Endothelial cell of umbilical vein (primary cell): ENCODE measurements around the gene TPP1. TPM values are rescaled to one million over a fixed set of nuclear protein-coding genes. Genes with fewer than 3 reads are reported as not detected.

Experiments
- BruUV-seq: library from RNA; stranded (reverse); fragments of 400-500 nt; replicated peaks from 2 replicates; lab custom pipeline; 2021; lab: Mats Ljungman, UMichigan
- CTCF ChIA-PET: fragments of 300-600, 350-600 bp; sonication (Branson Sonifier 250); formaldehyde crosslinking; loops from one replicate; lab custom pipeline; 2021; ENCODE audit warnings: antibody characterized with exemption, inconsistent platforms; lab: Charles Lee
- POLR2A ChIA-PET: fragments of 300-600, 350-600 bp; sonication (Branson Sonifier 250); formaldehyde crosslinking; loops from one replicate; lab custom pipeline; 2021; ENCODE audit warnings: antibody characterized with exemption, inconsistent platforms; lab: Charles Lee
- DNase-seq: peaks from one replicate; pipeline ENCODE4 v3.0.0-alpha.2; 2011; ENCODE audit warnings: low read depth, low spot score
- FAIRE-seq: peaks from 2 replicates; lab custom pipeline; 2011; peaks lifted over from hg19 to GRCh38; lab: Jason Lieb, UNC
- H2AFZ ChIP-seq: 2 replicates; pipeline ENCODE4 v1.6.0; 2012; ENCODE audit warnings: low read depth, low read length, control low read depth, inconsistent platforms
- H3K27ac ChIP-seq: 2 replicates; pipeline ENCODE4 v1.5.1; 2011; ENCODE audit warnings: low read depth, mild to moderate bottlenecking, control low read depth, low read length, moderate library complexity; ENCODE audit not compliant: insufficient read depth
- H3K27me3 ChIP-seq, 2 experiments: 2 replicates each; pipeline versions ENCODE4 v1.6.0 to v1.6.1; 2011; ENCODE audit warnings: low read length in 2 of 2, mixed read lengths in 1 of 2; ENCODE audit not compliant: control insufficient read depth in 2 of 2, insufficient read depth in 2 of 2
- H3K36me3 ChIP-seq, 2 experiments: 2 replicates in 1 of 2; 3 replicates in 1 of 2; pipeline ENCODE4 v1.5.1; 2011; ENCODE audit warnings: low read length in 2 of 2, mild to moderate bottlenecking in 1 of 2, moderate library complexity in 1 of 2; ENCODE audit not compliant: control insufficient read depth in 2 of 2, insufficient read depth in 2 of 2; ENCODE audit errors: extremely low read depth in 1 of 2
- H3K4me1 ChIP-seq: 3 replicates; pipeline ENCODE4 v1.5.1; 2011; ENCODE audit warnings: mild to moderate bottlenecking, low read length; ENCODE audit not compliant: control insufficient read depth, insufficient read depth; ENCODE audit errors: extremely low read depth
- H3K4me2 ChIP-seq: 2 replicates; pipeline ENCODE4 v1.6.1; 2011; ENCODE audit warnings: low read length, control low read depth, mixed read lengths; ENCODE audit not compliant: insufficient read depth
- H3K4me3 ChIP-seq, 3 experiments: fragments of 200-600 bp in 1 of 3; sonication (generic), shearing (Covaris generic) in 1 of 3; replicated peaks in 1 of 3; 2 replicates each; pipeline ENCODE4 v1.5.1; 2011 to 2016; ENCODE audit warnings: control low read depth in 3 of 3, low read length in 3 of 3, mild to moderate bottlenecking in 2 of 3, inconsistent platforms in 1 of 3, low read depth in 1 of 3, moderate library complexity in 1 of 3; ENCODE audit not compliant: insufficient read depth in 1 of 3
- H3K79me2 ChIP-seq: 2 replicates; pipeline ENCODE4 v1.6.0; 2012; ENCODE audit warnings: low read length, inconsistent platforms; ENCODE audit not compliant: control insufficient read depth, insufficient read depth
- H3K9ac ChIP-seq: replicated peaks from 2 replicates; pipeline ENCODE3; 2011; ENCODE audit warnings: low read length, control low read depth; ENCODE audit not compliant: insufficient read depth; ENCODE audit errors: extremely low read depth
- H3K9me1 ChIP-seq: replicated peaks from 3 replicates; pipeline ENCODE4 v1.6.0; 2011; ENCODE audit warnings: mild to moderate bottlenecking, low read length; ENCODE audit not compliant: control insufficient read depth, insufficient read depth; ENCODE audit errors: extremely low read depth
- H3K9me3 ChIP-seq: replicated peaks from 2 replicates; pipeline ENCODE4 v1.5.1; 2012; ENCODE audit warnings: low read length, inconsistent platforms; ENCODE audit not compliant: control insufficient read depth, insufficient read depth
- H4K20me1 ChIP-seq: replicated peaks from 2 replicates; pipeline ENCODE3; 2011; ENCODE audit warnings: mild to moderate bottlenecking, low read length; ENCODE audit not compliant: control insufficient read depth, insufficient read depth; ENCODE audit errors: extremely low read depth
- CTCF ChIP-seq, 2 donors: IDR thresholded peaks; 1 replicate in 1 of 2; 2 replicates in 1 of 2; pipeline ENCODE4 v1.5.1; 2011; ENCODE audit warnings: low read length in 2 of 2, mild to moderate bottlenecking in 2 of 2, moderate library complexity in 2 of 2, control low read depth in 1 of 2, inconsistent platforms in 1 of 2, low read depth in 1 of 2; ENCODE audit not compliant: insufficient read depth in 1 of 2; ENCODE audit errors: extremely low read depth in 1 of 2
- EZH2 ChIP-seq: IDR thresholded peaks from 2 replicates; pipeline ENCODE4 v1.6.1; 2012; ENCODE audit warnings: borderline replicate concordance, low read depth, mild to moderate bottlenecking, moderate library complexity, low read length, inconsistent platforms; ENCODE audit not compliant: severe bottlenecking
- FOS ChIP-seq: IDR thresholded peaks from 2 replicates; pipeline ENCODE4 v1.6.1; 2011; ENCODE audit warnings: mild to moderate bottlenecking, low read length, moderate library complexity, borderline replicate concordance; ENCODE audit not compliant: insufficient read depth
- GATA2 ChIP-seq: IDR thresholded peaks from 2 replicates; pipeline ENCODE4 v1.7.0; 2011; ENCODE audit warnings: low read depth, mild to moderate bottlenecking, moderate library complexity, mixed read lengths, low read length; ENCODE audit not compliant: insufficient read length, insufficient read depth
- JUN ChIP-seq: IDR thresholded peaks from 2 replicates; pipeline ENCODE4 v1.6.1; 2011; ENCODE audit warnings: borderline replicate concordance, low read depth; ENCODE audit not compliant: insufficient read length, insufficient read depth
- MAX ChIP-seq: IDR thresholded peaks from 2 replicates; pipeline ENCODE4 v1.6.1; 2011; ENCODE audit not compliant: insufficient read depth, insufficient read length
- MYC ChIP-seq: IDR thresholded peaks from one replicate; pipeline ENCODE4 v1.6.1; 2011; ENCODE audit warnings: mild to moderate bottlenecking, low read depth, low read length
- POLR2A ChIP-seq: IDR thresholded peaks from 2 replicates; pipeline ENCODE4 v1.6.1; 2012; ENCODE audit warnings: low read depth, mild to moderate bottlenecking, control low read depth, low read length
- POLR2AphosphoS5 ChIP-seq: IDR thresholded peaks from 2 replicates; pipeline ENCODE4 v1.6.1; 2012; ENCODE audit warnings: low read depth, mild to moderate bottlenecking, control low read depth, low read length, moderate library complexity; ENCODE audit not compliant: insufficient read depth
- dilution Hi-C: fragments of 300-500 bp; cut with MboI; formaldehyde crosslinking; loops from one replicate; pipeline ENCODE4 v1.15.0; 2019; ENCODE audit warnings: low sequenced_read_pairs; ENCODE audit not compliant: extremely low pct_ligation_motif_present
- intact Hi-C: fragments of 100-400 bp; cut with micrococcal nuclease; formaldehyde crosslinking; loops from one replicate; pipeline ENCODE4 v1.10.0; 2022
- polyA plus RNA-seq, 4 experiments: library from polyadenylated mRNA; depleted of rRNA in 3 of 4; stranded (reverse) in 3 of 4; unstranded in 1 of 4; fragments of >200 nt; gene quantifications; 2 replicates each; pipeline versions ENCODE4 v1.2.1 to v1.2.3, GENCODE V29; 2011 to 2012; ENCODE audit warnings: missing spikeins in 1 of 4
- total RNA-seq: library from RNA; stranded (reverse); gene quantifications from 2 replicates; pipeline ENCODE4 v1.2.3, GENCODE V29; 2021

Gene TPP1
- total and polyA plus RNA-seq, 2 donors (not counting 3 experiments of a cell fraction or from before 2014, with no cell fraction given) = 124 to 224 TPM

GRCh38 chr11:6563667-6564066 lies 55.6 kb downstream of the TPP1 start:
- Histone ChIP-seq H3K9ac (no peak overlapping the region), H3K27ac (no peak overlapping the region), H2AFZ (no peak overlapping the region), H3K79me2 (no peaks in the 10 kb centered on the region), H3K36me3 (no peaks in the 10 kb centered on the region), H3K27me3 (no peaks in the 10 kb centered on the region), H4K20me1 (no peaks in the 10 kb centered on the region), H3K9me3 (no peaks in the 10 kb centered on the region), H3K4me2 (no peak overlapping the region), H3K4me3 (no peak overlapping the region), H3K4me1 (peaks cover 4% of the 10 kb centered on the region), H3K9me1 (no peaks in the 10 kb centered on the region)
- no TSS peak for BruUV-seq
- intact Hi-C loops = no loop called here
- CTCF ChIA-PET = interaction anchor here (1.6 to 2.3 kb wide), 2 partner anchors 12 to 33 kb away, joined by 6 to 9 read pairs; no protein-coding TSS in a partner anchor
- dilution Hi-C loops = no loop called here
- TF ChIP-seq MYC (no peak), POLR2AphosphoS5 (no peak)
- FAIRE-seq (no peak), DNase-seq (no peak)
- POLR2A ChIA-PET = no interaction called here

- intact Hi-C loops = no loop called here
- no peak for TF ChIP-seq EZH2
- TF ChIP-seq POLR2A = no peak
- no peak for TF ChIP-seq GATA2
- no peak for TF ChIP-seq CTCF (IDR thresholded peaks at IDR 0.05; ENCODE audit: extremely low read depth in 1 of 2, insufficient read depth in 1 of 2, low read depth in 1 of 2, low read length in 2 of 2)
- no peak for TF ChIP-seq MAX
- TF ChIP-seq FOS = no peak
- no peak for TF ChIP-seq MYC
- TF ChIP-seq POLR2AphosphoS5 = no peak
- TF ChIP-seq JUN = no peak
- CTCF ChIA-PET = interaction anchor here (1.0 to 2.3 kb wide), 3 partner anchors 12 to 32 kb away, joined by 3 to 9 read pairs (median 6); no protein-coding TSS in a partner anchor
- Histone ChIP-seq H4K20me1 (no peaks in the 10 kb centered on the region), H3K9me3 (no peaks in the 10 kb centered on the region), H3K4me3 (no peak overlapping the region), H3K27ac (no peak overlapping the region), H3K9ac (no peak overlapping the region), H3K79me2 (no peaks in the 10 kb centered on the region), H3K4me1 (no peaks in the 10 kb centered on the region), H3K27me3 (no peaks in the 10 kb centered on the region), H2AFZ (no peak overlapping the region), H3K9me1 (no peaks in the 10 kb centered on the region), H3K36me3 (no peaks in the 10 kb centered on the region), H3K4me2 (no peak overlapping the region)
- DNase-seq (no peak), FAIRE-seq (no peak)
- BruUV-seq = no TSS peak
- POLR2A ChIA-PET = no interaction called here
- dilution Hi-C loops = no loop called here
These were observed 56.1 kb downstream of the TPP1 start for GRCh38 chr11:6563121-6563619.
